CD4-positive, alpha-beta T cell (primary cell): ENCODE measurements around the gene RAMACL. TPM values are rescaled to one million over a fixed set of nuclear protein-coding genes. Genes with fewer than 3 reads are reported as not detected.

ENCODE experiments used
- ATAC-seq: fragments of 200-7000 bp; cut with Tn5 transposase; one replicate; pipeline ENCODE4 v1.10.0; 2022; ENCODE audit warnings: mild to moderate bottlenecking; ENCODE audit not compliant: poor library complexity
- CTCF ChIA-PET: fragments of 350-600 bp; sonication (Branson Sonifier 250); formaldehyde crosslinking; loops from one replicate; lab custom pipeline; 2021; ENCODE audit warnings: antibody characterized with exemption, inconsistent platforms; lab: Charles Lee
- POLR2A ChIA-PET: fragments of 350-600 bp; sonication (Branson Sonifier 250); formaldehyde crosslinking; loops from one replicate; lab custom pipeline; 2021; ENCODE audit warnings: antibody characterized with exemption, inconsistent platforms; lab: Charles Lee
- DNase-seq, 14 experiments: peaks; one replicate each; pipeline ENCODE4 v3.0.0-alpha.2; 2013 to 2020; ENCODE audit warnings: mixed read lengths in 2 of 14
- H3K27ac ChIP-seq, 2 donors: one replicate each; pipeline versions ENCODE4 v1.5.1 to v1.7.0; 2013; ENCODE audit warnings: low read length in 2 of 2, low read depth in 1 of 2, mild to moderate bottlenecking in 1 of 2
- H3K27me3 ChIP-seq, 2 experiments: 1 replicate in 1 of 2; 2 replicates in 1 of 2; pipeline versions ENCODE4 v1.6.1 to v1.7.0; 2013; ENCODE audit warnings: low read length in 2 of 2, control low read depth in 1 of 2, mild to moderate bottlenecking in 1 of 2, moderate library complexity in 1 of 2; ENCODE audit not compliant: insufficient read depth in 2 of 2, control insufficient read depth in 1 of 2
- H3K36me3 ChIP-seq: one replicate; pipeline ENCODE4 v1.6.1; 2013; ENCODE audit warnings: low read length, control low read depth; ENCODE audit not compliant: insufficient read depth
- H3K4me1 ChIP-seq: one replicate; pipeline ENCODE4 v1.6.1; 2013; ENCODE audit warnings: low read length, control low read depth; ENCODE audit not compliant: insufficient read depth
- H3K4me3 ChIP-seq: one replicate; pipeline ENCODE4 v1.5.1; 2013; ENCODE audit warnings: mild to moderate bottlenecking, low read length, moderate library complexity
- H3K9me3 ChIP-seq, 2 experiments: 1 replicate in 1 of 2; 2 replicates in 1 of 2; pipeline versions ENCODE4 v1.6.1 to v1.7.0; 2013; ENCODE audit warnings: low read length in 2 of 2, mild to moderate bottlenecking in 2 of 2, control low read depth in 1 of 2, moderate library complexity in 1 of 2; ENCODE audit not compliant: control insufficient read depth in 1 of 2, insufficient read depth in 1 of 2
- H3K27ac Mint-ChIP-seq: one replicate; pipeline ENCODE4 v1.8.0; 2020; ENCODE audit warnings: mixed read lengths
- H3K27me3 Mint-ChIP-seq: one replicate; pipeline ENCODE4 v1.8.0; 2021; ENCODE audit warnings: mixed read lengths
- H3K36me3 Mint-ChIP-seq: one replicate; pipeline ENCODE4 v1.8.0; 2021; ENCODE audit warnings: low read depth, mixed read lengths
- H3K4me1 Mint-ChIP-seq: one replicate; pipeline ENCODE4 v1.8.0; 2021; ENCODE audit warnings: low read depth, mixed read lengths
- H3K4me3 Mint-ChIP-seq: one replicate; pipeline ENCODE4 v1.8.0; 2020; ENCODE audit warnings: mild to moderate bottlenecking, mixed read lengths
- H3K9me3 Mint-ChIP-seq: one replicate; pipeline ENCODE4 v1.8.0; 2020; ENCODE audit warnings: mixed read lengths
- CTCF ChIP-seq: fragments of 200-600 bp; IDR thresholded peaks from one replicate; pipeline ENCODE4 v1.8.0; 2022; ENCODE audit warnings: antibody characterized with exemption, mild to moderate bottlenecking
- intact Hi-C, 2 experiments: fragments of 100-400 bp; cut with DNase I in 1 of 2; cut with micrococcal nuclease in 1 of 2; formaldehyde crosslinking; loops; one replicate each; pipeline versions ENCODE4 v1.15.1 to v1.9.0; 2023 to 2025; cut with DNase I, micrococcal nuclease
- total RNA-seq, 174 experiments: library from RNA in 2 of 174; stranded (reverse) in 2 of 174; gene quantifications; one replicate each; pipeline ENCODE4 v1.2.3 and lab custom pipeline; 2021 to 2026

The RAMACL gene
- total RNA-seq, 2 experiments from 2014 or later = 0.52 to 0.75 TPM

- TF ChIP-seq CTCF = no peak
- no peak for ATAC-seq
- Mint-ChIP-seq H3K4me3 (no peak overlapping the region), H3K36me3 (peaks cover 7% of the 10 kb centered on the region), H3K9me3 (no peaks in the 10 kb centered on the region), H3K4me1 (peaks cover 32% of the 10 kb centered on the region), H3K27ac (no peak overlapping the region), H3K27me3 (no peaks in the 10 kb centered on the region)
- Histone ChIP-seq H3K27me3 (no peaks in the 10 kb centered on the region), H3K9me3 (no peaks in the 10 kb centered on the region), H3K27ac (no peak overlapping the region), H3K36me3 (no peaks in the 10 kb centered on the region), H3K4me3 (no peak overlapping the region), H3K4me1 (peaks cover 35% of the 10 kb centered on the region)
- DNase-seq = peak in 1 of 14 experiments; percentile 9
- POLR2A ChIA-PET = no interaction called here
- intact Hi-C loops = no loop called here
- CTCF ChIA-PET = interaction anchor here (0.6 kb wide), 1 partner anchor 13 kb away, joined by 3 read pairs; no protein-coding TSS in a partner anchor
Observed at GRCh38 chr6:166538297-166539010, 48.0 kb downstream of the RAMACL start.

GRCh38 chr6:166534658-166535406 is 51.6 kb downstream of the RAMACL start:
- no peak overlapping the region for H3K4me3 ChIP-seq
- H3K27me3 ChIP-seq = no peaks in the 10 kb centered on the region
- Mint-ChIP-seq H3K27me3 (no peaks in the 10 kb centered on the region), H3K36me3 (peaks cover 25% of the 10 kb centered on the region), H3K9me3 (no peaks in the 10 kb centered on the region), H3K4me1 (peaks cover 12% of the 10 kb centered on the region), H3K4me3 (no peak overlapping the region), H3K27ac (no peak overlapping the region)
- DNase-seq (no peak), ATAC-seq (no peak)
- ChIA-PET CTCF (interaction anchor here (1.2 kb wide), 1 partner anchor 9 kb away, joined by 4 read pairs; no protein-coding TSS in a partner anchor), POLR2A (no interaction called here)
- no peaks in the 10 kb centered on the region for H3K9me3 ChIP-seq
- intact Hi-C loops = no loop called here
- TF ChIP-seq CTCF = no peak
- H3K36me3 ChIP-seq = no peaks in the 10 kb centered on the region
- H3K4me1 ChIP-seq = peaks cover 15% of the 10 kb centered on the region
- no peak overlapping the region for H3K27ac ChIP-seq

GRCh38 chr6:166533205-166533824 is 53.2 kb downstream of the RAMACL start:
- CTCF ChIA-PET = interaction anchor here (1.1 kb wide), 1 partner anchor 75 kb away, joined by 3 read pairs; no protein-coding TSS in a partner anchor
- no peak for ATAC-seq
- no peaks in the 10 kb centered on the region for H3K9me3 Mint-ChIP-seq

More at GRCh38 chr6:166533205-166533824, 53.2 kb downstream of the RAMACL start:
- Mint-ChIP-seq H3K27ac (no peak overlapping the region), H3K27me3 (no peaks in the 10 kb centered on the region), H3K4me1 (no peaks in the 10 kb centered on the region), H3K4me3 (no peak overlapping the region), H3K36me3 (peaks cover 36% of the 10 kb centered on the region)
- H3K27me3 ChIP-seq = no peaks in the 10 kb centered on the region
- H3K4me1 ChIP-seq = peaks cover 1% of the 10 kb centered on the region
- no peak overlapping the region for H3K4me3 ChIP-seq
- H3K9me3 ChIP-seq = no peaks in the 10 kb centered on the region
- intact Hi-C loops = no loop called here
- no peaks in the 10 kb centered on the region for H3K36me3 ChIP-seq
- no peak for TF ChIP-seq CTCF
- no peak for DNase-seq
- no peak overlapping the region for H3K27ac ChIP-seq
- POLR2A ChIA-PET = no interaction called here

Other genes with a start within 250 kb of the RAMACL start
- 10 to 100 TPM; 10.4 to 12.5 TPM for gene SFT2D1, start 244.1 kb downstream of the RAMACL start, total RNA-seq
- gene MPC1, start 203.7 kb downstream of the RAMACL start, total RNA-seq = 10 to 100 TPM; 17.4 to 19.3 TPM
- 1 to 10 TPM; 5.6 to 6.2 TPM for gene RPS6KA2, start 40.6 kb upstream of the RAMACL start, total RNA-seq